GM19438 (cell line): ENCODE data around the gene MRGPRE.

Experiments used
- ATAC-seq: cut with Tn5 transposase; IDR thresholded peaks from one replicate; pipeline ENCODE4 v1.9.1; 2021; ENCODE audit warnings: low read depth; ENCODE audit not compliant: unreplicated experiment

MRGPRE gene

GRCh38 chr11:3198815-3199214, 33.4 kb downstream of the MRGPRE start:
- no peak for ATAC-seq

GRCh38 chr11:3197878-3198528, 34.2 kb downstream of the MRGPRE start:
- no peak for ATAC-seq

- ATAC-seq, result no peak
Measured at GRCh38 chr11:3197044-3197695, 35.0 kb downstream of the MRGPRE start.

GRCh38 chr11:3196161-3197043, 35.8 kb downstream of the MRGPRE start:
- ATAC-seq, result no peak

- no peak for ATAC-seq
Measured at GRCh38 chr11:3195251-3196160, 36.7 kb downstream of the MRGPRE start.

- ATAC-seq, result no peak
Measured at GRCh38 chr11:3194016-3194816, 38.0 kb downstream of the MRGPRE start.

GRCh38 chr11:3193373-3194015, 38.7 kb downstream of the MRGPRE start:
- no peak for ATAC-seq

- no peak for ATAC-seq
Measured at GRCh38 chr11:3192511-3193372, 39.5 kb downstream of the MRGPRE start.

GRCh38 chr11:3191586-3192324, 40.5 kb downstream of the MRGPRE start:
- ATAC-seq, result no peak

- no peak for ATAC-seq
Measured at GRCh38 chr11:3190600-3190999, 41.6 kb downstream of the MRGPRE start.

- no peak for ATAC-seq
Measured at GRCh38 chr11:3189886-3190583, 42.2 kb downstream of the MRGPRE start.

GRCh38 chr11:3189196-3189843, 42.9 kb downstream of the MRGPRE start:
- no peak for ATAC-seq

- ATAC-seq, result no peak
Measured at GRCh38 chr11:3188496-3189195, 43.6 kb downstream of the MRGPRE start.

- ATAC-seq, result no peak
Measured at GRCh38 chr11:3186166-3186953, 45.9 kb downstream of the MRGPRE start.

- no peak for ATAC-seq
Measured at GRCh38 chr11:3184732-3185347, 47.4 kb downstream of the MRGPRE start.
